WERI-Rb-1 (cell line): ENCODE measurements around the gene FTL.

ENCODE experiments used
- DNase-seq: peaks from one replicate; pipeline ENCODE4 v3.0.0-alpha.2; 2020
- H3K27ac ChIP-seq: fragments of 250-450 bp; sonication (Bioruptor Pico); 2 replicates; pipeline ENCODE4 v1.5.1; 2020; ENCODE audit warnings: mild to moderate bottlenecking, moderate library complexity
- H3K27me3 ChIP-seq: fragments of 250-450 bp; sonication (Bioruptor Pico); 2 replicates; pipeline ENCODE4 v1.5.1; 2021; ENCODE audit warnings: mild to moderate bottlenecking, low read depth, moderate library complexity; ENCODE audit not compliant: insufficient read depth, severe bottlenecking
- H3K36me3 ChIP-seq: fragments of 250-450 bp; sonication (Bioruptor Pico); 2 replicates; pipeline ENCODE4 v1.5.1; 2020; ENCODE audit warnings: mild to moderate bottlenecking, moderate library complexity
- H3K4me3 ChIP-seq: 2 replicates; pipeline ENCODE4 v1.5.1; 2011; ENCODE audit warnings: low read depth, mild to moderate bottlenecking, control low read depth, low read length
- H3K9me3 ChIP-seq: fragments of 250-450 bp; sonication (Bioruptor Pico); 2 replicates; pipeline ENCODE4 v1.5.1; 2021; ENCODE audit warnings: mild to moderate bottlenecking, moderate library complexity; ENCODE audit not compliant: severe bottlenecking
- CTCF ChIP-seq: IDR thresholded peaks from 2 replicates; pipeline ENCODE4 v1.5.1; 2011; ENCODE audit warnings: low read depth, mild to moderate bottlenecking, control low read depth, inconsistent platforms, low read length

The FTL gene

GRCh38 chr19:48970139-48970766 lies 5.1 kb downstream of the FTL start:
- peaks cover 4% of the 10 kb centered on the region for H3K9me3 ChIP-seq
- H3K27me3 ChIP-seq: no peaks in the 10 kb centered on the region
- H3K4me3 ChIP-seq: no peak overlapping the region
- peaks cover 57% of the 10 kb centered on the region for H3K36me3 ChIP-seq
- H3K27ac ChIP-seq: peak overlapping the region; percentile 19; the same call in 1 of the 2 replicates
- no peak for TF ChIP-seq CTCF
- no peak for DNase-seq

- H3K27ac ChIP-seq: peak overlapping the region; percentile 19; the same call in 1 of the 2 replicates
- peaks cover 57% of the 10 kb centered on the region for H3K36me3 ChIP-seq
- H3K27me3 ChIP-seq: no peaks in the 10 kb centered on the region
- TF ChIP-seq CTCF: peak; percentile 88
- peak; percentile 80 for DNase-seq
- peaks cover 4% of the 10 kb centered on the region for H3K9me3 ChIP-seq
- H3K4me3 ChIP-seq: no peak overlapping the region
Measured at GRCh38 chr19:48970923-48971395, 5.8 kb downstream of the FTL start.

- Histone ChIP-seq H3K36me3 (peaks cover 24% of the 10 kb centered on the region), H3K27ac (no peak overlapping the region), H3K27me3 (no peaks in the 10 kb centered on the region), H3K9me3 (no peaks in the 10 kb centered on the region), H3K4me3 (no peak overlapping the region)
- DNase-seq: peak; percentile 46
- TF ChIP-seq CTCF: no peak
Measured at GRCh38 chr19:48975947-48976847, 11.1 kb downstream of the FTL start.

- peaks cover 30% of the 10 kb centered on the region for H3K36me3 ChIP-seq
- no peak overlapping the region for H3K4me3 ChIP-seq
- H3K27ac ChIP-seq: no peak overlapping the region
- H3K27me3 ChIP-seq: no peaks in the 10 kb centered on the region
- no peak for TF ChIP-seq CTCF
- H3K9me3 ChIP-seq: no peaks in the 10 kb centered on the region
- DNase-seq: no peak
Measured at GRCh38 chr19:48977061-48977460, 12.0 kb downstream of the FTL start.

- Histone ChIP-seq H3K4me3 (no peak overlapping the region), H3K27me3 (no peaks in the 10 kb centered on the region), H3K9me3 (no peaks in the 10 kb centered on the region), H3K27ac (no peak overlapping the region), H3K36me3 (peaks cover 41% of the 10 kb centered on the region)
- no peak for TF ChIP-seq CTCF
- peak; percentile 40 for DNase-seq
Measured at GRCh38 chr19:48982280-48982679, 17.2 kb downstream of the FTL start.
